Activated T-helper 1 cell treated with anti-CD3 and anti-CD28 coated beads, Interleukin-12 subunit alpha, Interleukin-12 subunit beta, Interleukin-2, Interleukin-4 antibody, amounts not matched to agents 30 ng/mL and 10 ng/mL and 1 ng/mL, durations not matched to agents 14 hours and 24 hours and 36 hours (primary cell): ENCODE results near the gene TAF1D. TPM values are rescaled to one million over a fixed set of nuclear protein-coding genes. Genes with fewer than 3 reads are reported as not detected.

Experiments
- DNase-seq: peaks from one replicate; pipeline ENCODE4 v3.0.0; 2021; ENCODE audit warnings: low spot score
- H3K27ac Mint-ChIP-seq: one replicate; pipeline ENCODE4 v1.8.0; 2021; ENCODE audit warnings: mild to moderate bottlenecking, mixed read lengths
- H3K27me3 Mint-ChIP-seq: one replicate; pipeline ENCODE4 v1.8.0; 2022; ENCODE audit warnings: mild to moderate bottlenecking, moderate library complexity, mixed read lengths; ENCODE audit not compliant: insufficient read depth
- H3K36me3 Mint-ChIP-seq: one replicate; pipeline ENCODE4 v1.8.0; 2021; ENCODE audit warnings: low read depth, mixed read lengths
- H3K4me1 Mint-ChIP-seq: one replicate; pipeline ENCODE4 v1.8.0; 2021; ENCODE audit warnings: low read depth, mixed read lengths
- H3K4me3 Mint-ChIP-seq: one replicate; pipeline ENCODE4 v1.8.0; 2021; ENCODE audit warnings: mild to moderate bottlenecking, moderate library complexity, mixed read lengths
- H3K9me3 Mint-ChIP-seq: one replicate; pipeline ENCODE4 v1.8.0; 2021; ENCODE audit warnings: mixed read lengths
- intact Hi-C: fragments of 100-400 bp; cut with micrococcal nuclease; formaldehyde crosslinking; loops from one replicate; pipeline ENCODE4 v1.15.1; 2024
- total RNA-seq: library from RNA; stranded (reverse); gene quantifications from 2 replicates; pipeline ENCODE4 v1.2.3, GENCODE V29; 2022

TAF1D gene
- total RNA-seq, 1 donor from 2014 or later, result 337 TPM

GRCh38 chr11:93730108-93731107, 10.9 kb downstream of the TAF1D start:
- no peak overlapping the region for H3K27ac Mint-ChIP-seq
- DNase-seq, result no peak
- H3K4me3 Mint-ChIP-seq, result no peak overlapping the region
- H3K9me3 Mint-ChIP-seq, result no peaks in the 10 kb centered on the region
- intact Hi-C loops, result loop anchor here (1.0 to 5.0 kb wide), 2 partner anchors 8 to 33 kb away; no protein-coding TSS in a partner anchor
- peaks cover 68% of the 10 kb centered on the region for H3K36me3 Mint-ChIP-seq
- H3K27me3 Mint-ChIP-seq, result no peaks in the 10 kb centered on the region
- peaks cover 60% of the 10 kb centered on the region for H3K4me1 Mint-ChIP-seq

- Mint-ChIP-seq H3K27me3 (no peaks in the 10 kb centered on the region), H3K9me3 (no peaks in the 10 kb centered on the region), H3K4me1 (peaks cover 49% of the 10 kb centered on the region), H3K27ac (peak overlapping the region; percentile 28), H3K36me3 (peaks cover 61% of the 10 kb centered on the region), H3K4me3 (no peak overlapping the region)
- intact Hi-C loops, result loop anchor here (10.0 kb wide), 1 partner anchor 494 kb away; no protein-coding TSS in a partner anchor
- DNase-seq, result no peak
Observed at GRCh38 chr11:93729129-93729616, 12.1 kb downstream of the TAF1D start.

GRCh38 chr11:93728792-93729128, 12.5 kb downstream of the TAF1D start:
- intact Hi-C loops, result loop anchor here (10.0 kb wide), 1 partner anchor 494 kb away; no protein-coding TSS in a partner anchor
- Mint-ChIP-seq H3K36me3 (peaks cover 58% of the 10 kb centered on the region), H3K27ac (peak overlapping the region; percentile 28), H3K4me1 (peaks cover 48% of the 10 kb centered on the region), H3K27me3 (no peaks in the 10 kb centered on the region), H3K4me3 (no peak overlapping the region), H3K9me3 (no peaks in the 10 kb centered on the region)
- DNase-seq, result no peak

GRCh38 chr11:93727985-93728791, 13.1 kb downstream of the TAF1D start:
- Mint-ChIP-seq H3K4me3 (no peak overlapping the region), H3K4me1 (peaks cover 42% of the 10 kb centered on the region), H3K9me3 (no peaks in the 10 kb centered on the region), H3K27ac (peak overlapping the region; percentile 25), H3K36me3 (peaks cover 53% of the 10 kb centered on the region), H3K27me3 (no peaks in the 10 kb centered on the region)
- no peak for DNase-seq
- intact Hi-C loops, result loop anchor here (10.0 kb wide), 1 partner anchor 493 kb away; no protein-coding TSS in a partner anchor

- Mint-ChIP-seq H3K4me3 (no peak overlapping the region), H3K9me3 (no peaks in the 10 kb centered on the region), H3K36me3 (peaks cover 40% of the 10 kb centered on the region), H3K27me3 (no peaks in the 10 kb centered on the region), H3K4me1 (peaks cover 33% of the 10 kb centered on the region), H3K27ac (no peak overlapping the region)
- DNase-seq, result no peak
- intact Hi-C loops, result loop anchor here (10.0 kb wide), 1 partner anchor 489 kb away; no protein-coding TSS in a partner anchor
Observed at GRCh38 chr11:93724089-93724488, 17.2 kb downstream of the TAF1D start.

GRCh38 chr11:93720522-93720921, 20.8 kb downstream of the TAF1D start:
- no peak for DNase-seq
- intact Hi-C loops, result loop anchor here (10.0 kb wide), 1 partner anchor 486 kb away; no protein-coding TSS in a partner anchor
- Mint-ChIP-seq H3K4me1 (peaks cover 29% of the 10 kb centered on the region), H3K27ac (no peak overlapping the region), H3K4me3 (no peak overlapping the region), H3K9me3 (no peaks in the 10 kb centered on the region), H3K36me3 (peaks cover 41% of the 10 kb centered on the region), H3K27me3 (no peaks in the 10 kb centered on the region)

- H3K4me3 Mint-ChIP-seq, result no peak overlapping the region
Observed at GRCh38 chr11:93719310-93719709, 22.0 kb downstream of the TAF1D start.

GRCh38 chr11:93718057-93718563, 23.2 kb downstream of the TAF1D start:
- peaks cover 26% of the 10 kb centered on the region for H3K4me1 Mint-ChIP-seq
- no peak overlapping the region for H3K4me3 Mint-ChIP-seq
- no peaks in the 10 kb centered on the region for H3K27me3 Mint-ChIP-seq
- intact Hi-C loops, result no loop called here
- H3K36me3 Mint-ChIP-seq, result peaks cover 50% of the 10 kb centered on the region
- peak overlapping the region; percentile 66 for H3K27ac Mint-ChIP-seq
- no peak for DNase-seq
- no peaks in the 10 kb centered on the region for H3K9me3 Mint-ChIP-seq

More at GRCh38 chr11:93719310-93719709, 22.0 kb downstream of the TAF1D start:
- Mint-ChIP-seq H3K27me3 (no peaks in the 10 kb centered on the region), H3K36me3 (peaks cover 44% of the 10 kb centered on the region), H3K9me3 (no peaks in the 10 kb centered on the region), H3K27ac (peak overlapping the region; percentile 40), H3K4me1 (peaks cover 26% of the 10 kb centered on the region)
- no peak for DNase-seq
- intact Hi-C loops, result no loop called here

- no peak for DNase-seq
- Mint-ChIP-seq H3K9me3 (no peaks in the 10 kb centered on the region), H3K4me3 (no peak overlapping the region), H3K27me3 (no peaks in the 10 kb centered on the region), H3K4me1 (peaks cover 31% of the 10 kb centered on the region), H3K27ac (peak overlapping the region; percentile 25), H3K36me3 (peaks cover 53% of the 10 kb centered on the region)
- intact Hi-C loops, result no loop called here
Observed at GRCh38 chr11:93717501-93717900, 23.8 kb downstream of the TAF1D start.

- DNase-seq, result no peak
- peaks cover 30% of the 10 kb centered on the region for H3K4me1 Mint-ChIP-seq
- intact Hi-C loops, result no loop called here
- peak overlapping the region; percentile 37 for H3K27ac Mint-ChIP-seq
- H3K36me3 Mint-ChIP-seq, result peaks cover 54% of the 10 kb centered on the region
- no peaks in the 10 kb centered on the region for H3K27me3 Mint-ChIP-seq
- H3K9me3 Mint-ChIP-seq, result peaks cover 5% of the 10 kb centered on the region
- H3K4me3 Mint-ChIP-seq, result no peak overlapping the region
Observed at GRCh38 chr11:93715797-93716396, 25.4 kb downstream of the TAF1D start.

GRCh38 chr11:93712678-93713077, 28.6 kb downstream of the TAF1D start:
- no peaks in the 10 kb centered on the region for H3K27me3 Mint-ChIP-seq
- no peak overlapping the region for H3K27ac Mint-ChIP-seq
- H3K4me3 Mint-ChIP-seq, result no peak overlapping the region
- DNase-seq, result no peak
- intact Hi-C loops, result no loop called here
- H3K9me3 Mint-ChIP-seq, result peaks cover 31% of the 10 kb centered on the region
- H3K4me1 Mint-ChIP-seq, result peaks cover 17% of the 10 kb centered on the region
- H3K36me3 Mint-ChIP-seq, result peaks cover 75% of the 10 kb centered on the region

- intact Hi-C loops, result no loop called here
- Mint-ChIP-seq H3K9me3 (peaks cover 31% of the 10 kb centered on the region), H3K27me3 (no peaks in the 10 kb centered on the region), H3K4me1 (peaks cover 11% of the 10 kb centered on the region), H3K4me3 (no peak overlapping the region), H3K27ac (no peak overlapping the region), H3K36me3 (peaks cover 77% of the 10 kb centered on the region)
- DNase-seq, result no peak
Observed at GRCh38 chr11:93710239-93710638, 31.1 kb downstream of the TAF1D start.
